Gastroesophageal sphincter (tissue), 3 donors: ENCODE measurements around the gene ZNG1E.
"Not testable (repeated sequence)": the region's sequence is repeated elsewhere in the genome, so short reads cannot be mapped to it uniquely, and the experiment has no call there.

Experiments
- POLR2A ChIP-seq, 2 donors: fragments of 450-650 bp; IDR thresholded peaks; one replicate each; pipeline ENCODE4 v1.6.1; 2017; ENCODE audit warnings: antibody characterized with exemption in 2 of 2, mild to moderate bottlenecking in 2 of 2, moderate library complexity in 1 of 2
- POLR2AphosphoS5 ChIP-seq: sonication (generic); formaldehyde crosslinking; IDR thresholded peaks from one replicate; pipeline ENCODE4 v1.6.1; 2017; ENCODE audit warnings: antibody characterized with exemption
- TF ChIP-seq, protein P1 (sequence below), 4 experiments: fragments of 200-600 bp in 2 of 4; fragments of 450-650 bp in 2 of 4; sonication (generic) in 1 of 4; IDR thresholded peaks; one replicate each; pipeline ENCODE4 v1.5.1; 2017 to 2019; ENCODE audit warnings: antibody characterized with exemption in 4 of 4, mild to moderate bottlenecking in 2 of 4, moderate library complexity in 2 of 4

DNA sequence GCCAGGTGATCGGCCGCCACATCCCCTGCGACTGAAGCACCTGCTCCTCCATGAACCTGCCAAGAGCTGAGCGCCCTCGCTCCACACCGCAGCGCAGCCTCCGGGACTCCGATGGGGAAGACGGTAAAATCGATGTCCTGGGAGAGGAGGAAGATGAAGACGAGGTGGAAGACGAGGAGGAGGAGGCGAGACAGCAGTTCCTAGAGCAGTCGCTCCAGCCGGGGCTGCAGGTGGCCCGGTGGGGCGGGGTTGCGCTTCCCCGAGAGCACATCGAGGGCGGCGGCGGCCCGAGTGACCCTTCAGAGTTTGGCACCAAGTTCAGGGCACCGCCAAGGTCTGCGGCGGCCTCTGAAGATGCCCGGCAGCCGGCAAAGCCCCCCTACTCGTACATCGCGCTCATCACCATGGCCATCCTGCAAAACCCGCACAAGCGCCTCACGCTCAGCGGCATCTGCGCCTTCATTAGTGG, 61.4 kb downstream of the ZNG1E start, which contains the start of gene FOXD4L4:
- TF ChIP-seq, protein P1, sequence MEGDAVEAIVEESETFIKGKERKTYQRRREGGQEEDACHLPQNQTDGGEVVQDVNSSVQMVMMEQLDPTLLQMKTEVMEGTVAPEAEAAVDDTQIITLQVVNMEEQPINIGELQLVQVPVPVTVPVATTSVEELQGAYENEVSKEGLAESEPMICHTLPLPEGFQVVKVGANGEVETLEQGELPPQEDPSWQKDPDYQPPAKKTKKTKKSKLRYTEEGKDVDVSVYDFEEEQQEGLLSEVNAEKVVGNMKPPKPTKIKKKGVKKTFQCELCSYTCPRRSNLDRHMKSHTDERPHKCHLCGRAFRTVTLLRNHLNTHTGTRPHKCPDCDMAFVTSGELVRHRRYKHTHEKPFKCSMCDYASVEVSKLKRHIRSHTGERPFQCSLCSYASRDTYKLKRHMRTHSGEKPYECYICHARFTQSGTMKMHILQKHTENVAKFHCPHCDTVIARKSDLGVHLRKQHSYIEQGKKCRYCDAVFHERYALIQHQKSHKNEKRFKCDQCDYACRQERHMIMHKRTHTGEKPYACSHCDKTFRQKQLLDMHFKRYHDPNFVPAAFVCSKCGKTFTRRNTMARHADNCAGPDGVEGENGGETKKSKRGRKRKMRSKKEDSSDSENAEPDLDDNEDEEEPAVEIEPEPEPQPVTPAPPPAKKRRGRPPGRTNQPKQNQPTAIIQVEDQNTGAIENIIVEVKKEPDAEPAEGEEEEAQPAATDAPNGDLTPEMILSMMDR (IDR thresholded peaks at IDR 0.05): not testable (repeated sequence)
- TF ChIP-seq POLR2AphosphoS5; POLR2A (IDR thresholded peaks at IDR 0.05): not testable (repeated sequence)
